OCI-LY7 (cell line): ENCODE results near the gene NTF3. TPM values are rescaled to one million over a fixed set of nuclear protein-coding genes. Genes with fewer than 3 reads are reported as not detected.

Experiments
- BruUV-seq: library from RNA; stranded (reverse); fragments of 400-500 nt; replicated peaks from 2 replicates; lab custom pipeline; 2021; lab: Mats Ljungman, UMichigan
- CTCF ChIA-PET: fragments of 300-600 bp; sonication (Branson Sonifier 250); formaldehyde crosslinking; loops from one replicate; lab custom pipeline; 2022; ENCODE audit warnings: antibody characterized with exemption; ENCODE audit not compliant: unreplicated experiment; lab: Charles Lee
- POLR2A ChIA-PET: fragments of 300-600 bp; sonication (Branson Sonifier 250); formaldehyde crosslinking; loops from one replicate; lab custom pipeline; 2022; ENCODE audit warnings: antibody characterized with exemption; lab: Charles Lee
- DNase-seq: peaks from one replicate; pipeline ENCODE4 v3.0.0-alpha.2; 2015; ENCODE audit warnings: low spot score
- H2AFZ ChIP-seq: fragments of 200-600 bp; sonication (generic), shearing (Covaris generic); 2 replicates; pipeline ENCODE4 v1.6.1; 2014; ENCODE audit warnings: mild to moderate bottlenecking, antibody characterized with exemption, low read length, moderate library complexity
- H3K27ac ChIP-seq: fragments of 200-600 bp; sonication (generic); 2 replicates; pipeline ENCODE4 v1.5.1; 2014; ENCODE audit warnings: mixed run types, low read depth, mild to moderate bottlenecking, moderate library complexity, low read length, inconsistent platforms; ENCODE audit not compliant: poor library complexity, severe bottlenecking
- H3K36me3 ChIP-seq: fragments of 200-600 bp; sonication (generic); 2 replicates; pipeline ENCODE4 v1.6.1; 2014; ENCODE audit warnings: mild to moderate bottlenecking, antibody characterized with exemption, low read length, moderate library complexity, mixed read lengths; ENCODE audit not compliant: insufficient read depth
- H3K4me1 ChIP-seq: fragments of 200-600 bp; sonication (generic); 2 replicates; pipeline ENCODE4 v1.5.1; 2014; ENCODE audit warnings: mild to moderate bottlenecking, low read length; ENCODE audit not compliant: insufficient read depth, poor library complexity, severe bottlenecking
- H3K4me2 ChIP-seq: fragments of 200-600 bp; sonication (generic); 2 replicates; pipeline ENCODE4 v1.6.1; 2014; ENCODE audit warnings: mild to moderate bottlenecking, low read length
- H3K4me3 ChIP-seq: fragments of 200-600 bp; sonication (generic); 2 replicates; pipeline ENCODE4 v1.5.1; 2014; ENCODE audit warnings: mild to moderate bottlenecking, low read depth, low read length; ENCODE audit not compliant: poor library complexity, severe bottlenecking
- H3K79me2 ChIP-seq: fragments of 200-600 bp; sonication (generic); 2 replicates; pipeline ENCODE4 v1.6.1; 2016; ENCODE audit warnings: low read depth, mild to moderate bottlenecking, low read length, moderate library complexity, mixed read lengths; ENCODE audit not compliant: insufficient read depth
- H3K9me2 ChIP-seq: fragments of 200-600 bp; sonication (generic); 2 replicates; pipeline ENCODE4 v1.6.1; 2016; ENCODE audit warnings: mild to moderate bottlenecking, low read length, mixed read lengths; ENCODE audit not compliant: insufficient read depth
- H3K9me3 ChIP-seq: fragments of 200-600 bp; sonication (generic); 2 replicates; pipeline ENCODE4 v1.6.1; 2014; ENCODE audit warnings: mild to moderate bottlenecking, mixed run types, low read length, mixed read lengths
- H4K20me1 ChIP-seq: fragments of 200-600 bp; sonication (generic); 2 replicates; pipeline ENCODE4 v1.6.1; 2014; ENCODE audit warnings: mild to moderate bottlenecking, antibody characterized with exemption, low read length, moderate library complexity, mixed read lengths; ENCODE audit not compliant: insufficient read depth
- EZH2phosphoT487 ChIP-seq: fragments of 200-600 bp; sonication (generic); IDR thresholded peaks from 2 replicates; pipeline ENCODE4 v1.6.1; 2018; ENCODE audit warnings: low read depth, borderline replicate concordance, mild to moderate bottlenecking, mixed run types, antibody characterized with exemption, low read length, moderate library complexity, mixed read lengths
- intact Hi-C: fragments of 100-400 bp; cut with micrococcal nuclease; formaldehyde crosslinking; loops from one replicate; pipeline ENCODE4 v1.10.0; 2022; ENCODE audit not compliant: unreplicated experiment
- total RNA-seq, 2 experiments: library from RNA; depleted of rRNA in 1 of 2; stranded (reverse); fragments of >200 nt in 1 of 2; shearing (Covaris generic) in 1 of 2; gene quantifications; 2 replicates each; pipeline ENCODE4 v1.2.3, GENCODE V29; 2014 to 2022
- TF ChIP-seq, protein P1 (sequence below): fragments of 200-600 bp; sonication (generic); conservative IDR thresholded peaks from 2 replicates; pipeline ENCODE4 v1.5.1; 2014; ENCODE audit warnings: mild to moderate bottlenecking, antibody characterized with exemption, low read length, moderate library complexity, mixed read lengths

The NTF3 gene
- total RNA-seq, 2 experiments from 2014 or later: 9.6 to 11.5 TPM

DNA sequence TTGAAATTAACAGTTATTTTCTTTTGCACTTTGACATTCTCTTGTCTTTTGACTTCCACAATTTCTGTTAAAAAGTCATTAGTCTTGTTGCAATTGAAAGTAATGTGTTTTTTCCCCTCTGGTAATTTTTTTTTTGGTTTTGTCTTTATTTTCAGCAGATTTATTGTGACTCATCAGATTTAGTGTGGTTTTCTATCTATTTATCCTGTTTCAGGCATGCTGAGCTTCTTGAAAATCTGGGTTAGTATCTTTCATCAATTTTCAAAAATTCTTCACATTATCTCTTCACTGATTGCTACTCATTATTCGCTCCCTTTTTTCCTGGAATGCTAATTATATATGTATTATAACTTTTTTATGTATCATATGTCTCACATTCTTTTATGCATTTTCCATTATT lies 15.3 kb upstream of the NTF3 start:
- no peaks in the 10 kb centered on the region for H3K9me3 ChIP-seq
- CTCF ChIA-PET: no interaction called here
- no peak overlapping the region for H2AFZ ChIP-seq
- H4K20me1 ChIP-seq: no peaks in the 10 kb centered on the region
- TF ChIP-seq EZH2phosphoT487: no peak
- TF ChIP-seq, protein P1, sequence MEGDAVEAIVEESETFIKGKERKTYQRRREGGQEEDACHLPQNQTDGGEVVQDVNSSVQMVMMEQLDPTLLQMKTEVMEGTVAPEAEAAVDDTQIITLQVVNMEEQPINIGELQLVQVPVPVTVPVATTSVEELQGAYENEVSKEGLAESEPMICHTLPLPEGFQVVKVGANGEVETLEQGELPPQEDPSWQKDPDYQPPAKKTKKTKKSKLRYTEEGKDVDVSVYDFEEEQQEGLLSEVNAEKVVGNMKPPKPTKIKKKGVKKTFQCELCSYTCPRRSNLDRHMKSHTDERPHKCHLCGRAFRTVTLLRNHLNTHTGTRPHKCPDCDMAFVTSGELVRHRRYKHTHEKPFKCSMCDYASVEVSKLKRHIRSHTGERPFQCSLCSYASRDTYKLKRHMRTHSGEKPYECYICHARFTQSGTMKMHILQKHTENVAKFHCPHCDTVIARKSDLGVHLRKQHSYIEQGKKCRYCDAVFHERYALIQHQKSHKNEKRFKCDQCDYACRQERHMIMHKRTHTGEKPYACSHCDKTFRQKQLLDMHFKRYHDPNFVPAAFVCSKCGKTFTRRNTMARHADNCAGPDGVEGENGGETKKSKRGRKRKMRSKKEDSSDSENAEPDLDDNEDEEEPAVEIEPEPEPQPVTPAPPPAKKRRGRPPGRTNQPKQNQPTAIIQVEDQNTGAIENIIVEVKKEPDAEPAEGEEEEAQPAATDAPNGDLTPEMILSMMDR: no peak
- no peak overlapping the region for H3K27ac ChIP-seq
- no peak overlapping the region for H3K4me3 ChIP-seq
- no peaks in the 10 kb centered on the region for H3K79me2 ChIP-seq
- no peaks in the 10 kb centered on the region for H3K4me1 ChIP-seq
- BruUV-seq: no TSS peak
- POLR2A ChIA-PET: no interaction called here
- DNase-seq: no peak
- H3K9me2 ChIP-seq: no peaks in the 10 kb centered on the region
- H3K36me3 ChIP-seq: no peaks in the 10 kb centered on the region
- H3K4me2 ChIP-seq: no peak overlapping the region
- intact Hi-C loops: no loop called here

DNA sequence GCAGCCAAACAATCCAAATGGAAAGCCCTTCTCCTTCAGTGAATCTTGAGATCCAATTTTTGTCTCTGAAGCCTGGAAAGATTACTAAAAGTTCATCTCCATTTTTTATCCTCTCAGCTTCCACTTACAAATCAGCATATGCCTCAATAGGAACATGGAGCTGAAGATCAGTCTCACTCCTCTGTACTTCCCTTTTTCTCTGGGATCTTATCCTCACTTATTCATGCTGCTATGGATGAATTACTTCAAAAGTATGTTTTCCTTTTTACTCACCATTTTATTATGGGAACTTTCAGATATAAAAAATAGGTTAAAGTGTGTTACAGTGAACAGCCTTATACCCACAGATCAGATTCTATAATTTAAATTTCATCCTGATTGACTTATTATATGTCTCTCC lies 14.4 kb upstream of the NTF3 start:
- intact Hi-C loops: no loop called here
- no TSS peak for BruUV-seq
- TF ChIP-seq, protein P1: no peak
- TF ChIP-seq EZH2phosphoT487: no peak
- CTCF ChIA-PET: no interaction called here
- Histone ChIP-seq H3K4me1 (no peaks in the 10 kb centered on the region), H3K27ac (no peak overlapping the region), H4K20me1 (no peaks in the 10 kb centered on the region), H3K4me3 (no peak overlapping the region), H3K9me3 (no peaks in the 10 kb centered on the region), H3K4me2 (no peak overlapping the region), H3K79me2 (no peaks in the 10 kb centered on the region), H3K36me3 (no peaks in the 10 kb centered on the region), H2AFZ (no peak overlapping the region), H3K9me2 (no peaks in the 10 kb centered on the region)
- POLR2A ChIA-PET: interaction anchor here (1.0 kb wide), 1 partner anchor 238 kb away, joined by 4 read pairs; no protein-coding TSS in a partner anchor
- DNase-seq: no peak
